CD4-positive, alpha-beta T cell (primary cell): ENCODE results near the gene ASB10. TPM values are rescaled to one million over a fixed set of nuclear protein-coding genes. Genes with fewer than 3 reads are reported as not detected.
A peak's percentile ranks its signal among the peaks of the same experiment; 100 is the strongest.

Source experiments
- ATAC-seq: fragments of 200-7000 bp; cut with Tn5 transposase; one replicate; pipeline ENCODE4 v1.10.0; 2022; ENCODE audit warnings: mild to moderate bottlenecking; ENCODE audit not compliant: poor library complexity
- CTCF ChIA-PET: fragments of 350-600 bp; sonication (Branson Sonifier 250); formaldehyde crosslinking; loops from one replicate; lab custom pipeline; 2021; ENCODE audit warnings: antibody characterized with exemption, inconsistent platforms; lab: Charles Lee
- POLR2A ChIA-PET: fragments of 350-600 bp; sonication (Branson Sonifier 250); formaldehyde crosslinking; loops from one replicate; lab custom pipeline; 2021; ENCODE audit warnings: antibody characterized with exemption, inconsistent platforms; lab: Charles Lee
- DNase-seq, 14 experiments: peaks; one replicate each; pipeline ENCODE4 v3.0.0-alpha.2; 2013 to 2020; ENCODE audit warnings: mixed read lengths in 2 of 14
- H3K27ac ChIP-seq, 2 donors: one replicate each; pipeline versions ENCODE4 v1.5.1 to v1.7.0; 2013; ENCODE audit warnings: low read length in 2 of 2, low read depth in 1 of 2, mild to moderate bottlenecking in 1 of 2
- H3K27me3 ChIP-seq, 2 experiments: 1 replicate in 1 of 2; 2 replicates in 1 of 2; pipeline versions ENCODE4 v1.6.1 to v1.7.0; 2013; ENCODE audit warnings: low read length in 2 of 2, control low read depth in 1 of 2, mild to moderate bottlenecking in 1 of 2, moderate library complexity in 1 of 2; ENCODE audit not compliant: insufficient read depth in 2 of 2, control insufficient read depth in 1 of 2
- H3K36me3 ChIP-seq: one replicate; pipeline ENCODE4 v1.6.1; 2013; ENCODE audit warnings: low read length, control low read depth; ENCODE audit not compliant: insufficient read depth
- H3K4me1 ChIP-seq: one replicate; pipeline ENCODE4 v1.6.1; 2013; ENCODE audit warnings: low read length, control low read depth; ENCODE audit not compliant: insufficient read depth
- H3K4me3 ChIP-seq: one replicate; pipeline ENCODE4 v1.5.1; 2013; ENCODE audit warnings: mild to moderate bottlenecking, low read length, moderate library complexity
- H3K9me3 ChIP-seq, 2 experiments: 1 replicate in 1 of 2; 2 replicates in 1 of 2; pipeline versions ENCODE4 v1.6.1 to v1.7.0; 2013; ENCODE audit warnings: low read length in 2 of 2, mild to moderate bottlenecking in 2 of 2, control low read depth in 1 of 2, moderate library complexity in 1 of 2; ENCODE audit not compliant: control insufficient read depth in 1 of 2, insufficient read depth in 1 of 2
- H3K27ac Mint-ChIP-seq: one replicate; pipeline ENCODE4 v1.8.0; 2020; ENCODE audit warnings: mixed read lengths
- H3K27me3 Mint-ChIP-seq: one replicate; pipeline ENCODE4 v1.8.0; 2021; ENCODE audit warnings: mixed read lengths
- H3K36me3 Mint-ChIP-seq: one replicate; pipeline ENCODE4 v1.8.0; 2021; ENCODE audit warnings: low read depth, mixed read lengths
- H3K4me1 Mint-ChIP-seq: one replicate; pipeline ENCODE4 v1.8.0; 2021; ENCODE audit warnings: low read depth, mixed read lengths
- H3K4me3 Mint-ChIP-seq: one replicate; pipeline ENCODE4 v1.8.0; 2020; ENCODE audit warnings: mild to moderate bottlenecking, mixed read lengths
- H3K9me3 Mint-ChIP-seq: one replicate; pipeline ENCODE4 v1.8.0; 2020; ENCODE audit warnings: mixed read lengths
- CTCF ChIP-seq: fragments of 200-600 bp; IDR thresholded peaks from one replicate; pipeline ENCODE4 v1.8.0; 2022; ENCODE audit warnings: antibody characterized with exemption, mild to moderate bottlenecking
- intact Hi-C, 2 experiments: fragments of 100-400 bp; cut with DNase I in 1 of 2; cut with micrococcal nuclease in 1 of 2; formaldehyde crosslinking; loops; one replicate each; pipeline versions ENCODE4 v1.15.1 to v1.9.0; 2023 to 2025; cut with DNase I, micrococcal nuclease
- total RNA-seq, 174 experiments: library from RNA in 2 of 174; stranded (reverse) in 2 of 174; gene quantifications; one replicate each; pipeline ENCODE4 v1.2.3 and lab custom pipeline; 2021 to 2026

Gene ASB10
- total RNA-seq, 2 experiments from 2014 or later = not detected

GRCh38 chr7:151175793-151176311 lies 11.2 kb downstream of the ASB10 start:
- POLR2A ChIA-PET = no interaction called here
- no peaks in the 10 kb centered on the region for H3K36me3 ChIP-seq
- H3K4me3 Mint-ChIP-seq = no peak overlapping the region
- intact Hi-C loops = loop anchor here in 1 of 2 experiments (10.0 kb wide), 1 partner anchor 891 kb away; no protein-coding TSS in a partner anchor
- no peak for TF ChIP-seq CTCF
- peaks cover 2 to 5% of the 10 kb centered on the region in 2 experiments for H3K27me3 ChIP-seq
- H3K4me3 ChIP-seq = no peak overlapping the region
- CTCF ChIA-PET = no interaction called here
- no peaks in the 10 kb centered on the region for H3K4me1 Mint-ChIP-seq
- no peaks in the 10 kb centered on the region for H3K36me3 Mint-ChIP-seq
- DNase-seq (peak in 2 of 14 experiments; percentile 14 to 29), ATAC-seq (no peak)
- H3K27me3 Mint-ChIP-seq = peaks cover 46% of the 10 kb centered on the region
- H3K9me3 Mint-ChIP-seq = no peaks in the 10 kb centered on the region
- H3K9me3 ChIP-seq = peaks cover 0 to 16% of the 10 kb centered on the region in 2 experiments
- H3K27ac ChIP-seq = no peak overlapping the region
- H3K27ac Mint-ChIP-seq = no peak overlapping the region
- H3K4me1 ChIP-seq = peaks cover 15% of the 10 kb centered on the region

- H3K27me3 Mint-ChIP-seq = peaks cover 46% of the 10 kb centered on the region
- intact Hi-C loops = loop anchor here in 1 of 2 experiments (10.0 kb wide), 1 partner anchor 890 kb away; no protein-coding TSS in a partner anchor
- Histone ChIP-seq H3K27me3 (peaks cover 3 to 5% of the 10 kb centered on the region in 2 experiments), H3K4me1 (peaks cover 15% of the 10 kb centered on the region), H3K4me3 (no peak overlapping the region), H3K27ac (no peak overlapping the region), H3K36me3 (no peaks in the 10 kb centered on the region), H3K9me3 (peaks cover 0 to 16% of the 10 kb centered on the region in 2 experiments)
- no peak overlapping the region for H3K4me3 Mint-ChIP-seq
- H3K9me3 Mint-ChIP-seq = no peaks in the 10 kb centered on the region
- ChIA-PET POLR2A (no interaction called here), CTCF (no interaction called here)
- TF ChIP-seq CTCF = no peak
- H3K4me1 Mint-ChIP-seq = no peaks in the 10 kb centered on the region
- H3K27ac Mint-ChIP-seq = no peak overlapping the region
- ATAC-seq (no peak), DNase-seq (no peak)
- H3K36me3 Mint-ChIP-seq = no peaks in the 10 kb centered on the region
Observed at GRCh38 chr7:151175047-151175792, 11.8 kb downstream of the ASB10 start.

- ATAC-seq = no peak
- no peak for TF ChIP-seq CTCF
- Mint-ChIP-seq H3K36me3 (no peaks in the 10 kb centered on the region), H3K27me3 (peaks cover 54% of the 10 kb centered on the region), H3K27ac (no peak overlapping the region), H3K9me3 (no peaks in the 10 kb centered on the region), H3K4me3 (no peak overlapping the region), H3K4me1 (no peaks in the 10 kb centered on the region)
- ChIA-PET POLR2A (no interaction called here), CTCF (no interaction called here)
- H3K4me1 ChIP-seq = peaks cover 15% of the 10 kb centered on the region
- intact Hi-C loops = loop anchor here in 1 of 2 experiments (10.0 kb wide), 1 partner anchor 890 kb away; no protein-coding TSS in a partner anchor
- no peaks in the 10 kb centered on the region for H3K36me3 ChIP-seq
- peaks cover 5 to 6% of the 10 kb centered on the region in 2 experiments for H3K27me3 ChIP-seq
- H3K4me3 ChIP-seq = no peak overlapping the region
- no peak overlapping the region for H3K27ac ChIP-seq
- H3K9me3 ChIP-seq = peaks cover 0 to 16% of the 10 kb centered on the region in 2 experiments
- DNase-seq = peak in 6 of 14 experiments; percentile 11 to 71 (median 30)
Observed at GRCh38 chr7:151174246-151175046, 12.6 kb downstream of the ASB10 start.
